IPS DF 6.9 (cell line): ENCODE measurements around the gene IDE.
A peak's percentile ranks its signal among the peaks of the same experiment; 100 is the strongest.

ENCODE experiments used
- DNase-seq: peaks from one replicate; pipeline ENCODE4 v3.0.0-alpha.2; 2013; ENCODE audit warnings: low read depth, low spot score
- H3K27ac ChIP-seq: one replicate; pipeline ENCODE4 v1.5.1; 2013; ENCODE audit warnings: low read length, control low read depth
- H3K27me3 ChIP-seq: 2 replicates; pipeline ENCODE4 v1.6.1; 2013; ENCODE audit warnings: mild to moderate bottlenecking, low read length; ENCODE audit not compliant: control insufficient read depth, insufficient read depth
- H3K36me3 ChIP-seq: 2 replicates; pipeline ENCODE4 v1.6.1; 2013; ENCODE audit warnings: low read length; ENCODE audit not compliant: control insufficient read depth, insufficient read depth
- H3K4me1 ChIP-seq: 2 replicates; pipeline ENCODE4 v1.6.1; 2013; ENCODE audit warnings: low read length; ENCODE audit not compliant: control insufficient read depth, insufficient read depth
- H3K4me3 ChIP-seq: 2 replicates; pipeline ENCODE4 v1.5.1; 2013; ENCODE audit warnings: mild to moderate bottlenecking, low read length
- H3K9me3 ChIP-seq: 2 replicates; pipeline ENCODE4 v1.6.1; 2013; ENCODE audit warnings: low read length, inconsistent platforms; ENCODE audit not compliant: control insufficient read depth, insufficient read depth
- WGBS: extraction: QIAGEN DNeasy Blood & Tissue Kit; methylation state at CpG from one replicate; pipeline ENCODE4 v1.1.7; 2013; ENCODE audit warnings: mixed read lengths, missing lambda C conversion rate; ENCODE audit not compliant: insufficient read length, insufficient coverage; 5-methylcytosine and 5-hydroxymethylcytosine counted together

The IDE gene

DNA sequence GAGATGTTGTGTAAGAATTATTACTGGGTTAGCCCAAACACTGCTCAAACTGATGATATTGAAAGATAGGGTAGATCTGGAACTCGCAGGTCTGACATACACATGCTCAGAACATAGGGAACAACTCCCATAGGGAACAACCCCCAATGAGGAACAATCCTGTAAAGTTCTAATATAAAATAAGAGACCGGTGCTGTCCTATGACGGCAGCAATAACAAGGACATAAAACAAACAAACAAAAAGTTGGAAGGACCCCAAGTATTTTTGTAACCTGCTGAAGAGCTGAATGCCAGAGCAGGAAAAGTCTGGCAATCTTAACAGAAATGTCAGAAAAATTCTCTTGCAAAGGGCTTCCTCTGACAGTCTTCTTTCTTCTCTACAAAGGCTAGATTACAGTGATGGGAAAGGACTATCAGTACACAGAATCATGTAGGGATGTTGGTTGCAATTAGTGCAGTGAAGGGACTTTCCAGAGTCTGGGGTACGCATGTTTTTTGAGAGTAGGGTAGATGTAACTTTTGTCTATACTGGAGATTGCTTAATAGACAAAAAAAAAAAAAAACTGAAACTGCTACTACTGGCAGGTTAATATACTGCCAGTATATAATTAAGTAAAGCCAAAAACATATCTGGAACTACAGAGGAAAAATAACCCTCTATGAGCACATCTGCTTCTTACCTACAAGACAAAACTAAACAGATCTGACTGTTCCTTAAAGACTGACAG is 35.5 kb downstream of the IDE start:
- no peak for DNase-seq
- no peaks in the 10 kb centered on the region for H3K36me3 ChIP-seq
- no peaks in the 10 kb centered on the region for H3K9me3 ChIP-seq
- no peak overlapping the region for H3K27ac ChIP-seq
- no CpG with 5 or more reads among the region's 4 CpGs for WGBS
- no peaks in the 10 kb centered on the region for H3K4me1 ChIP-seq
- H3K27me3 ChIP-seq: no peaks in the 10 kb centered on the region
- H3K4me3 ChIP-seq: no peak overlapping the region

DNA sequence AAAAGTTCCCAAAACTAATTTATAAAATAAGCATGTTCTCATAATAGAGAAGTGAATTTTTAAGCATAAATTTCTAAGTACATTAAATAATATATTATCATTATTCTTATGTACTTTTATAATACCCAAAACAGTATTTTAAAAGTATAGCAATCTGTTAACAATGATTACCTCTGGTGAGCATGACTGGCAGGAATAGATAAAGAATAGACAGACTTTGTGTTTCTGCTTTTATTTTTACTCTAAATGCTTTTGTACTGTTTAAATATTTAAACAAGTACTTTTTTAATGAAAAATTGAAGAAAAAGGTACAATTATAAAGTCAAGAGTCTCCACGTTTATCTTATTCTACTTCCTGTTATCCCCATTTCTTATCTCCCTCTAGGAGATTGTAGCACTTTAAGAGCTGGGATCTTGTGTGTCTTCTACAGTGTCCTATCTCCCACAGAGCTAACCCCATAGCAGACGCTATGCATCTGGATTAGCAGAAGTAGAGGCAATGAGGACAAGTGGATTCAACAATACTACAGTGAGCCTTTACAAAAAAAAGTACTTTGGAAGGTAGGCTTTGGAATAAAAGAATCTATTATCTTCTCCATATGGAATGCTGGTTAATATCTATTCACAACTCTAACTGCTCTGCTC is 42.9 kb downstream of the IDE start:
- no CpG with 5 or more reads among the region's 2 CpGs for WGBS
- H3K27me3 ChIP-seq: no peaks in the 10 kb centered on the region
- H3K36me3 ChIP-seq: no peaks in the 10 kb centered on the region
- no peak for DNase-seq
- H3K27ac ChIP-seq: no peak overlapping the region
- H3K9me3 ChIP-seq: no peaks in the 10 kb centered on the region
- H3K4me1 ChIP-seq: no peaks in the 10 kb centered on the region
- no peak overlapping the region for H3K4me3 ChIP-seq

DNA sequence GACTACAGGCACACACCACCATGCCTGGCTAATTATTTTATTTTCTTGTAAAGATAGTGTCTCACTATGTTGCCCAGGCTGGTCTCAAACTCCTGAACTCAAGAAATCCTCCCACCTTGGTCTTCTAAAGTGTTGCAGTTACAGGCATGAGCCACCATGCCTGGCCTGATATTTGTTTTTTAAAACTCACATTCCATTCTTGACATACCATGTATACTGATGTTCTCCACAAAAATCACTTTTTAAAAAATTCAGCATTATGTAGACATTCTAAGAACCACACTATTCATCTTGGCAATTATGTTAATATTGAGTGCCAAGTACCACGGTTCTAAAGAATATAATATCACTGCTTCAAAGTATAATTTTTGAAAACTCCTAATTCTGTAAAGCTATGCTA is 43.5 kb downstream of the IDE start:
- no peak overlapping the region for H3K4me3 ChIP-seq
- no peaks in the 10 kb centered on the region for H3K9me3 ChIP-seq

DNA sequence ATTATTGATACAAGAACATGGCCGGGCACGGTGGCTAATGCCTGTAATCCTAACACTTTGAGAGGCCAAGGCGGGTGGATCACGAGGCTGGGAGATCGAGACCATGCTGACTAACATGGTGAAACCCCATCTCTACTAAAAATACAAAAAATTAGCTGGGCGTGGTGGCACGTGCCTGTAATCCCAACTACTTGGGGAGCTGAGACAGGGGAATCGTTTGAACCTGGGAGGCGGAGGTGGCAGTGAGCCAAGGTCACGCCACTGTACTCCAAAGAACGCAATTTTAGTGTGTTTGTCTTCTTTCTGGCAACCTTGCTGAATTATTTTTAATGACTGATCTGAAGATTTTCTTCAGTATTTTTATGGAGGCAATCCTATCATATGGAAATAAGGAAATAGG is 46.2 kb downstream of the IDE start:
- H3K4me3 ChIP-seq: no peak overlapping the region
- no peaks in the 10 kb centered on the region for H3K4me1 ChIP-seq
- no CpG with 5 or more reads among the region's 11 CpGs for whole genome bisulfite sequencing
- no peak overlapping the region for H3K27ac ChIP-seq
- no peaks in the 10 kb centered on the region for H3K27me3 ChIP-seq
- H3K36me3 ChIP-seq: no peaks in the 10 kb centered on the region
- no peak for DNase-seq
- H3K9me3 ChIP-seq: no peaks in the 10 kb centered on the region

More for the DNA sequence above, 43.5 kb downstream of the IDE start:
- H3K4me1 ChIP-seq: no peaks in the 10 kb centered on the region
- WGBS: no CpG with 5 or more reads among the region's 1 CpG
- no peaks in the 10 kb centered on the region for H3K36me3 ChIP-seq
- H3K27me3 ChIP-seq: no peaks in the 10 kb centered on the region
- no peak for DNase-seq
- no peak overlapping the region for H3K27ac ChIP-seq

DNA sequence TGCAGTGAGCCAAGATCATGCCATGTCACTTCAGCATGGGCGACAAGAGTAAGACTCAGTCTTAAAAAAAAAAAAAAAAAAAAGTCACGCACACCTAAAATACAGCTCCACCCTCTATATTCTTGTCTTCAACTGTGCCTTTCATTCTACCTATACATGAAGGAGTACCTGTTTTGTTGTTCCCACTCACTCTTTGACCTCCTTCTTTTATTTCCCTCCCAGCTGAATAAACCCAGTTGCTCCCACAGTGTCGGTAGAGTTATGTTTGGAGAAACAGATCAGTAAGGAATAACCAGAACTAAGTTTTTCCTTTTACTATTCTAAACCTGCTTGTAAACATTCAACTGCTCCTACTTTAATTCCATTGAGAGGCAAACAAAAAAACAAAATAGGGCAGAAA is 50.3 kb downstream of the IDE start:
- H3K4me3 ChIP-seq: no peak overlapping the region
- H3K9me3 ChIP-seq: no peaks in the 10 kb centered on the region
- H3K27me3 ChIP-seq: no peaks in the 10 kb centered on the region
- no peak overlapping the region for H3K27ac ChIP-seq
- no peak for DNase-seq
- H3K4me1 ChIP-seq: no peaks in the 10 kb centered on the region
- H3K36me3 ChIP-seq: no peaks in the 10 kb centered on the region
- WGBS: no CpG with 5 or more reads among the region's 3 CpGs

DNA sequence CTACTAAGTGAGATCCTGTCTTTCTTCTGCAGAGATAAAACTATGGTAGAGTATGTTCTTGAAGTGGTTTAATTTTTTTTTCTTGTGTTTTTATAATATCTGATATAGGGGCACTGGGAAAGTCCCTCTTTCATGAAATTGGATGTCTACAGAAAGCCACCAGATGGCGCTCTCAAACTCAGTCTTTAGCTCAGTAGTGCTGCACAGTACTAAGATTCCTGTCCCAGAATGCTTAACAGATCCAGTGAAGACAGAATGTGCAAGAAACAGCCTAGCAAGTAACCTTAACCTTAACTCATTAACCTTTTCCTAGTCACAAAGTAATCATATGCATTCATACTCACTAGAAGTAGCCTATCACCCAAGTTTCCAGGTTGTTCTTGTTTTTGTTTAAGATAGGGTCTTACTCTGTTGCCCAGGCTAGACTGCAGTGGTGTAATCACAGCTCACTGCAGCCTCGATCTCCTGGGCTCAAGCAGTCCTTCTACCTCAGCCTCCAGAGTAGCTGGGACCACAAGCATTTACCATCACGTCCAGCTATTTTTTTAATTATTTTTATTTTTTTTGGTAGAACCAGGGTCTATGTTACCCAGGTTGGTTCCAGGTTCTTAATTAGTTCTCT is 56.7 kb downstream of the IDE start:
- H3K36me3 ChIP-seq: no peaks in the 10 kb centered on the region
- no peaks in the 10 kb centered on the region for H3K27me3 ChIP-seq
- H3K27ac ChIP-seq: no peak overlapping the region
- WGBS: no CpG with 5 or more reads among the region's 3 CpGs
- no peak overlapping the region for H3K4me3 ChIP-seq
- H3K9me3 ChIP-seq: no peaks in the 10 kb centered on the region
- DNase-seq: peak; percentile 25
- H3K4me1 ChIP-seq: no peaks in the 10 kb centered on the region

DNA sequence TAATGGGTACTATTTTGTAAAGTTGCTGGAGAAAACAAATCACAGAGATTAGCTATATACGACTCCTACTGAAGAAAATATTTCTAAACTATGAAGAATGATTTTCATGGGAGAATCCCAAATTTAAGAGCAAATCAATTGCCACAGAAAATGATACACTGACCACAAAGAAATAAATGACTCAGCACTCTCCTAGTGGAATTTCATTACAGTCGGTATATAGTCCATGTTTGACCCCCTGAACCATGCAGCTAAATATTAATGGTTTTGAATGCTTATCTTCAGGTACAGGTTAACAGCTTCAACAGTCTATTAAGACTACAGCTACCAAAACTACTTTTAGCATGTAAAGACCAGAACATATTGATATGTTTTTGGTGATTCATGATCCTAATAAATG is 65.0 kb downstream of the IDE start:
- Histone ChIP-seq H3K9me3 (no peaks in the 10 kb centered on the region), H3K36me3 (no peaks in the 10 kb centered on the region; the same call in 1 of the 2 replicates), H3K4me3 (no peak overlapping the region), H3K4me1 (no peaks in the 10 kb centered on the region), H3K27ac (no peak overlapping the region), H3K27me3 (no peaks in the 10 kb centered on the region)
- DNase-seq: no peak
- no CpG with 5 or more reads among the region's 2 CpGs for WGBS

DNA sequence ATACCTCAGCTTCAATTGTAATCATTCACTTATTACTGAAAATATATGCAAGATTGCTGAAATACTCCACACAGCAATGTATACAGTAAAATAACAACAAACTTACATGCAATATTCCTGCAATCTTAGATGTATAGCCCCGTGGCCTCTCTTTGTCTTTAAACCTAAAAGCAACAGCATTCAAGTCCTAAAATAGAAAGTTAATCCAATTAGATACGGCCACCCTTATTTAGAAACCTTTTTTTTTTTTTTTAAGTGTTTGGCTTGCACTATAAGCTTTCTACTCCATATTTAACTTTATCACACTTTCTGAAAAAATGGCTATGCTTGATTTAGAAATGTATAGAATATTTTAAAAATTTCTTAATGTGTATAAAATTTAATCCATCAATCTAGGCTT is 67.6 kb downstream of the IDE start:
- Histone ChIP-seq H3K27ac (no peak overlapping the region), H3K4me1 (no peaks in the 10 kb centered on the region), H3K9me3 (no peaks in the 10 kb centered on the region), H3K36me3 (no peaks in the 10 kb centered on the region; the same call in 1 of the 2 replicates), H3K4me3 (no peak overlapping the region), H3K27me3 (no peaks in the 10 kb centered on the region)
- WGBS: no CpG with 5 or more reads among the region's 2 CpGs
- no peak for DNase-seq

DNA sequence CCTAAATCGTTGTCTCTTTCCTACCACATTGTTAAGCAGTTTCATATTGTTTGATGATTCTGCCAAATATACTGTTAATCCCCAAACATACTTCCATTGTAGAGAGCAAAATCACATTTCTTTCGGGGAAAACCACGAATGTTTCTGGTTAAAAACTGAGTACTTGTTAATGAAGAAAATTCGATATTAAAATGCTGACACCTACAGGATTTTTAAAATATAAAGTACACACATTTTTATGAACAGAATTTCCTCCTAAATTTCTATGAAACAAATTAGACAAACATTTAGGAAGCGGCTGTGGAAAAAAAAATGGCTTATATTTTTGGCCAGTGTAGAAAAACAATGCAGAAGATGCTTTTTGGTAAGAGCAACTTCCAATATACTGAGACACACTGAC is 68.8 kb downstream of the IDE start:
- WGBS: no CpG with 5 or more reads among the region's 5 CpGs

DNA sequence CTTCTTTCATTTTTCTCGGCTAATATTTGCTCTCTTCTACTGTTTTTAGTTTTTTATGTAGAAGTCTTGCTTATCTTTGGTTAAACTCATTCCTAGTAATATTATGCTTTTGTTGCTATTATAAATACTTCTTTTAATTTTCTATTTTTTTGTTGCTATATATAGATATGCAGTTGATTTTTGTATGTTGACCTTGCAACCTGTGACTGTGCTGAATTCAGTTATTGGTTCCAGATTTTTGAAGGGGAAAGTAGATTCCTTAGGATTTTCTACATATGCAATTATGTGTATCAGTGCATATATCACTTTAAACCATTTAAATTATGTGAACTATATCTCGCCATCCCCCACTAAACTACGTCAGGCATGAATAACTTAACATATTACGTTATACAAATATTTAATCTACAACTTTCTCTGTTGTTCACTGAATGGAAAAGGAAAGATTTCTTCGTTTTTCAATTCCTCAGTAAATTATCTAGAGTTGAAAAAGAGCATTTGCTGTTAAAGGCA is 71.5 kb downstream of the IDE start:
- Histone ChIP-seq H3K4me3 (no peak overlapping the region), H3K27ac (no peak overlapping the region), H3K27me3 (no peaks in the 10 kb centered on the region), H3K36me3 (no peaks in the 10 kb centered on the region; the same call in 1 of the 2 replicates), H3K4me1 (no peaks in the 10 kb centered on the region), H3K9me3 (no peaks in the 10 kb centered on the region)
- WGBS: 100% methylated on average over 3 of the region's 5 CpGs
- DNase-seq: no peak

More for the DNA sequence above, 68.8 kb downstream of the IDE start:
- no peaks in the 10 kb centered on the region for H3K9me3 ChIP-seq
- H3K4me3 ChIP-seq: no peak overlapping the region
- H3K27me3 ChIP-seq: no peaks in the 10 kb centered on the region
- no peak overlapping the region for H3K27ac ChIP-seq
- no peaks in the 10 kb centered on the region; the same call in 1 of the 2 replicates for H3K36me3 ChIP-seq
- DNase-seq: no peak
- H3K4me1 ChIP-seq: no peaks in the 10 kb centered on the region
